Motor neuron (in vitro differentiated cells): ENCODE data around the gene HPSE. TPM values are rescaled to one million over a fixed set of nuclear protein-coding genes. Genes with fewer than 3 reads are reported as not detected.
"Not testable (repeated sequence)": the region's sequence is repeated elsewhere in the genome, so short reads cannot be mapped to it uniquely, and the experiment has no call there.

Source experiments
- ATAC-seq, 8 experiments: fragments of 200-7000 bp; cut with Tn5 transposase; replicated peaks in 6 of 8; 2 replicates each; pipeline ENCODE4 v1.8.0; 2021; ENCODE audit warnings: mild to moderate bottlenecking in 8 of 8, moderate library complexity in 8 of 8
- H3K27ac ChIP-seq, 2 donors: fragments of 250-450 bp; sonication (Bioruptor Pico); 2 replicates each; pipeline ENCODE4 v1.9.0; 2021; ENCODE audit warnings: antibody characterized with exemption in 2 of 2, mild to moderate bottlenecking in 2 of 2, moderate library complexity in 1 of 2
- H3K4me1 ChIP-seq, 2 donors: fragments of 250-450 bp; sonication (Bioruptor Pico); replicated peaks in 1 of 2; 2 replicates each; pipeline ENCODE4 v1.6.1; 2021; ENCODE audit warnings: antibody characterized with exemption in 2 of 2, mild to moderate bottlenecking in 2 of 2, moderate library complexity in 1 of 2
- H3K4me3 ChIP-seq, 5 donors: fragments of 250-450 bp; sonication (Bioruptor Pico); 2 replicates each; pipeline ENCODE4 v1.9.0; 2021; ENCODE audit warnings: antibody characterized with exemption in 5 of 5, mild to moderate bottlenecking in 5 of 5, moderate library complexity in 4 of 5
- WGBS, 10 experiments: fragments of 450-650 bp; shearing (Covaris generic); methylation state at CpG; one replicate each; pipeline ENCODE4 v1.0.0; 2022; 5-methylcytosine and 5-hydroxymethylcytosine counted together
- in situ Hi-C, 9 experiments: fragments of 400-800 bp; cut with MboI; loops; one replicate each; pipeline ENCODE4 v1.15.0; 2021; ENCODE audit warnings: low sequenced_read_pairs in 9 of 9, low pct_unique_long_range_greater_than_20kb in 2 of 9; ENCODE audit not compliant: unreplicated experiment in 9 of 9
- total RNA-seq, 8 experiments: library from RNA; unstranded; fragments of 300-600 nt; gene quantifications; 2 replicates each; pipeline versions ENCODE4 v1.2.3 to v1.2.4, GENCODE V29; 2022

Gene HPSE
- total RNA-seq, 8 experiments from 2014 or later = 0.14 to 8.6 (median 0.86) TPM

GRCh38 chr4:83325306-83325705 is 9.3 kb downstream of the HPSE start:
- H3K4me1 ChIP-seq, ATAC-seq, in situ Hi-C loops, H3K27ac ChIP-seq, H3K4me3 ChIP-seq: not testable (repeated sequence)
- WGBS, 10 experiments = 60 to 100% (median 88%) methylated on average over 1 to 2 of the region's 4 CpGs; no CpG with 5 or more reads in 5 of the 10 experiments

GRCh38 chr4:83323136-83323535 is 11.5 kb downstream of the HPSE start:
- no peak overlapping the region for H3K27ac ChIP-seq
- no peaks in the 10 kb centered on the region for H3K4me1 ChIP-seq
- H3K4me3 ChIP-seq = no peak overlapping the region
- no peak for ATAC-seq
- 33 to 100% (median 83%) methylated on average over 1 to 3 of the region's 3 CpGs; no CpG with 5 or more reads in 4 of the 10 experiments for WGBS, 10 experiments
- in situ Hi-C loops = no loop called here

GRCh38 chr4:83320548-83320947 is 14.1 kb downstream of the HPSE start:
- in situ Hi-C loops = no loop called here
- no peaks in the 10 kb centered on the region for H3K4me1 ChIP-seq
- ATAC-seq = peak in 1 of 8 experiments; percentile 38
- 20 to 80% (median 32%) methylated on average over 1 to 3 of the region's 5 CpGs; no CpG with 5 or more reads in 4 of the 10 experiments for WGBS, 10 experiments
- no peak overlapping the region for H3K4me3 ChIP-seq
- no peak overlapping the region for H3K27ac ChIP-seq

GRCh38 chr4:83318666-83319065 is 16.0 kb downstream of the HPSE start:
- Histone ChIP-seq H3K4me3 (no peak overlapping the region), H3K27ac (no peak overlapping the region), H3K4me1 (no peaks in the 10 kb centered on the region)
- ATAC-seq = no peak
- in situ Hi-C loops = no loop called here
- WGBS, 10 experiments = 17 to 93% (median 63%) methylated on average over 1 to 2 of the region's 3 CpGs; no CpG with 5 or more reads in 2 of the 10 experiments

GRCh38 chr4:83317671-83318070 is 17.0 kb downstream of the HPSE start:
- Histone ChIP-seq H3K27ac (no peak overlapping the region), H3K4me3 (no peak overlapping the region), H3K4me1 (no peaks in the 10 kb centered on the region)
- WGBS, 10 experiments = 43 to 100% (median 84%) methylated on average over 1 to 4 of the region's 4 CpGs; no CpG with 5 or more reads in 1 of the 10 experiments
- in situ Hi-C loops = no loop called here
- no peak for ATAC-seq

GRCh38 chr4:83316459-83317165 is 18.0 kb downstream of the HPSE start:
- WGBS, 10 experiments = 67 to 100% (median 84%) methylated on average over 2 to 11 of the region's 13 CpGs
- H3K27ac ChIP-seq = no peak overlapping the region
- in situ Hi-C loops = no loop called here
- ATAC-seq = peak in 1 of 8 experiments; percentile 69
- H3K4me3 ChIP-seq = no peak overlapping the region
- no peaks in the 10 kb centered on the region for H3K4me1 ChIP-seq

- in situ Hi-C loops = no loop called here
- H3K4me3 ChIP-seq = no peak overlapping the region
- 83 to 100% (median 100%) methylated on average over 1 to 4 of the region's 4 CpGs; no CpG with 5 or more reads in 2 of the 10 experiments for WGBS, 10 experiments
- no peaks in the 10 kb centered on the region for H3K4me1 ChIP-seq
- no peak overlapping the region for H3K27ac ChIP-seq
- no peak for ATAC-seq
Observed at GRCh38 chr4:83315341-83315870, 19.2 kb downstream of the HPSE start.

- H3K4me1 ChIP-seq = no peaks in the 10 kb centered on the region
- ATAC-seq = no peak
- WGBS, 10 experiments = 0 to 55% (median 47%) methylated on average over 1 to 4 of the region's 4 CpGs; no CpG with 5 or more reads in 4 of the 10 experiments
- H3K4me3 ChIP-seq = no peak overlapping the region
- H3K27ac ChIP-seq = no peak overlapping the region
- in situ Hi-C loops = no loop called here
Observed at GRCh38 chr4:83308672-83309071, 26.0 kb downstream of the HPSE start.

GRCh38 chr4:83307920-83308319 is 26.7 kb downstream of the HPSE start:
- no peak for ATAC-seq
- in situ Hi-C loops = no loop called here
- Histone ChIP-seq H3K27ac (no peak overlapping the region), H3K4me3 (no peak overlapping the region), H3K4me1 (no peaks in the 10 kb centered on the region)
- 37 to 92% (median 71%) methylated on average over 3 to 5 of the region's 7 CpGs; no CpG with 5 or more reads in 5 of the 10 experiments for WGBS, 10 experiments

- H3K4me3 ChIP-seq = no peak overlapping the region
Observed at GRCh38 chr4:83305187-83305586, 29.5 kb downstream of the HPSE start.

GRCh38 chr4:83297548-83298260 is 36.9 kb downstream of the HPSE start:
- Histone ChIP-seq H3K27ac (no peak overlapping the region), H3K4me1 (no peaks in the 10 kb centered on the region), H3K4me3 (no peak overlapping the region)
- 40 to 100% (median 87%) methylated on average over 1 to 3 of the region's 3 CpGs for WGBS, 10 experiments
- ATAC-seq = no peak
- in situ Hi-C loops = no loop called here

More at GRCh38 chr4:83305187-83305586, 29.5 kb downstream of the HPSE start:
- in situ Hi-C loops = no loop called here
- H3K27ac ChIP-seq = no peak overlapping the region
- no peaks in the 10 kb centered on the region for H3K4me1 ChIP-seq
- WGBS, 10 experiments = 91 to 100% (median 100%) methylated on average over 1 to 2 of the region's 2 CpGs
- ATAC-seq = no peak

- in situ Hi-C loops = no loop called here
- no peaks in the 10 kb centered on the region for H3K4me1 ChIP-seq
- H3K27ac ChIP-seq = no peak overlapping the region
- no peak overlapping the region for H3K4me3 ChIP-seq
- 45 to 96% (median 80%) methylated on average over 1 to 8 of the region's 8 CpGs for WGBS, 10 experiments
- no peak for ATAC-seq
Observed at GRCh38 chr4:83293305-83294046, 41.2 kb downstream of the HPSE start.
